H9 (cell line): ENCODE data around the gene MTMR12. TPM values are rescaled to one million over a fixed set of nuclear protein-coding genes. Genes with fewer than 3 reads are reported as not detected.
A peak's percentile ranks its signal among the peaks of the same experiment; 100 is the strongest.

Source experiments
- DNase-seq: peaks from one replicate; pipeline ENCODE4 v3.0.0-alpha.2; 2017
- H2AFZ ChIP-seq: one replicate; pipeline ENCODE4 v1.6.1; 2013; ENCODE audit warnings: mild to moderate bottlenecking, low read length, control low read depth, moderate library complexity
- H2AK5ac ChIP-seq: 2 replicates; pipeline ENCODE4 v1.6.1; 2013; ENCODE audit warnings: low read length, control low read depth, mixed read lengths; ENCODE audit not compliant: insufficient read length
- H2BK120ac ChIP-seq: one replicate; pipeline ENCODE4 v1.6.1; 2013; ENCODE audit warnings: low read depth, mild to moderate bottlenecking, low read length, control low read depth, inconsistent platforms; ENCODE audit not compliant: poor library complexity, severe bottlenecking
- H2BK12ac ChIP-seq: 2 replicates; pipeline ENCODE4 v1.6.1; 2013; ENCODE audit warnings: low read length, control low read depth, mixed read lengths, low read depth; ENCODE audit not compliant: insufficient read length
- H2BK15ac ChIP-seq: 2 replicates; pipeline ENCODE4 v1.6.1; 2013; ENCODE audit warnings: low read depth, low read length, control low read depth
- H2BK20ac ChIP-seq: one replicate; pipeline ENCODE4 v1.6.1; 2013; ENCODE audit warnings: low read depth, mild to moderate bottlenecking, low read length, control low read depth, inconsistent platforms; ENCODE audit not compliant: poor library complexity, severe bottlenecking
- H2BK5ac ChIP-seq: 2 replicates; pipeline ENCODE4 v1.6.1; 2013; ENCODE audit warnings: low read length, control low read depth, mixed read lengths; ENCODE audit not compliant: insufficient read length
- H3K14ac ChIP-seq: 2 replicates; pipeline ENCODE4 v1.6.1; 2013; ENCODE audit warnings: low read length, control low read depth; ENCODE audit not compliant: insufficient read depth
- H3K18ac ChIP-seq: 2 replicates; pipeline ENCODE4 v1.6.1; 2013; ENCODE audit warnings: low read depth, mild to moderate bottlenecking, mixed read lengths, low read length, control low read depth; ENCODE audit not compliant: insufficient read length
- H3K23ac ChIP-seq: 2 replicates; pipeline ENCODE4 v1.6.1; 2013; ENCODE audit warnings: low read length, control low read depth, mixed read lengths, low read depth; ENCODE audit not compliant: insufficient read length
- H3K23me2 ChIP-seq: 2 replicates; pipeline ENCODE4 v1.6.1; 2013; ENCODE audit warnings: low read depth, mild to moderate bottlenecking, mixed read lengths, low read length, control low read depth; ENCODE audit not compliant: insufficient read length, poor library complexity, severe bottlenecking
- H3K27ac ChIP-seq: 2 replicates; pipeline ENCODE4 v1.5.1; 2013; ENCODE audit warnings: low read length, control low read depth, mixed read lengths, low read depth; ENCODE audit not compliant: insufficient read length
- H3K27me3 ChIP-seq: 2 replicates; pipeline ENCODE4 v1.6.1; 2013; ENCODE audit warnings: low read length, control low read depth, inconsistent platforms; ENCODE audit not compliant: insufficient read depth
- H3K4ac ChIP-seq: 2 replicates; pipeline ENCODE4 v1.6.1; 2013; ENCODE audit warnings: low read depth, mild to moderate bottlenecking, control low read depth, inconsistent platforms, low read length, moderate library complexity
- H3K4me1 ChIP-seq: 2 replicates; pipeline ENCODE4 v1.6.1; 2013; ENCODE audit warnings: low read length, control low read depth, inconsistent platforms; ENCODE audit not compliant: insufficient read depth
- H3K4me2 ChIP-seq: 2 replicates; pipeline ENCODE4 v1.6.1; 2013; ENCODE audit warnings: low read length, control low read depth, mixed read lengths; ENCODE audit not compliant: insufficient read length, insufficient read depth
- H3K56ac ChIP-seq: 2 replicates; pipeline ENCODE4 v1.6.1; 2013; ENCODE audit warnings: low read depth, mild to moderate bottlenecking, mixed read lengths, low read length, control low read depth; ENCODE audit not compliant: insufficient read length
- H3K79me1 ChIP-seq: 2 replicates; pipeline ENCODE4 v1.6.1; 2013; ENCODE audit warnings: low read depth, mild to moderate bottlenecking, moderate library complexity, low read length, control low read depth, inconsistent platforms; ENCODE audit not compliant: insufficient read depth, poor library complexity, severe bottlenecking
- H3K79me2 ChIP-seq: 2 replicates; pipeline ENCODE4 v1.6.1; 2013; ENCODE audit warnings: low read length, control low read depth, inconsistent platforms; ENCODE audit not compliant: insufficient read depth
- H3K9ac ChIP-seq: 2 replicates; pipeline ENCODE4 v1.6.1; 2013; ENCODE audit warnings: low read length, control low read depth, mixed read lengths; ENCODE audit not compliant: insufficient read length; ENCODE audit errors: extremely low read depth
- H3K9me3 ChIP-seq: one replicate; pipeline ENCODE4 v1.6.1; 2013; ENCODE audit warnings: low read depth, low read length, inconsistent platforms; ENCODE audit not compliant: control insufficient read depth
- H3T11ph ChIP-seq: one replicate; pipeline ENCODE4 v1.6.1; 2013; ENCODE audit warnings: mild to moderate bottlenecking, low read length, control low read depth, inconsistent platforms
- H4K20me1 ChIP-seq: one replicate; pipeline ENCODE4 v1.6.1; 2013; ENCODE audit not compliant: control insufficient read depth, insufficient read length, insufficient read depth
- H4K5ac ChIP-seq: 2 replicates; pipeline ENCODE4 v1.6.1; 2013; ENCODE audit warnings: low read depth, mild to moderate bottlenecking, mixed read lengths, low read length, control low read depth; ENCODE audit not compliant: insufficient read length
- H4K8ac ChIP-seq: replicated peaks from 2 replicates; pipeline ENCODE4 v1.6.1; 2013; ENCODE audit warnings: low read length, control low read depth, mixed read lengths, low read depth; ENCODE audit not compliant: insufficient read length
- H4K91ac ChIP-seq: 2 replicates; pipeline ENCODE4 v1.6.1; 2013; ENCODE audit warnings: low read depth, mild to moderate bottlenecking, moderate library complexity, mixed read lengths, low read length, control low read depth; ENCODE audit not compliant: insufficient read length
- H3K27ac Mint-ChIP-seq, 3 experiments: 2 replicates in 2 of 3; 3 replicates in 1 of 3; pipeline ENCODE4 v1.8.0; 2020 to 2021; ENCODE audit warnings: mixed read lengths in 3 of 3, mild to moderate bottlenecking in 1 of 3, moderate library complexity in 1 of 3
- H3K27me3 Mint-ChIP-seq: 2 replicates; pipeline ENCODE4 v1.8.0; 2021; ENCODE audit warnings: low read depth, mild to moderate bottlenecking, moderate library complexity, mixed read lengths
- H3K36me3 Mint-ChIP-seq, 3 experiments: 2 replicates in 2 of 3; 3 replicates in 1 of 3; pipeline ENCODE4 v1.8.0; 2020 to 2021; ENCODE audit warnings: low read depth in 3 of 3, mixed read lengths in 3 of 3; ENCODE audit not compliant: insufficient read depth in 1 of 3
- H3K4me1 Mint-ChIP-seq, 2 experiments: 2 replicates each; pipeline ENCODE4 v1.8.0; 2020; ENCODE audit warnings: mixed read lengths in 2 of 2
- H3K4me3 Mint-ChIP-seq, 2 experiments: 2 replicates in 1 of 2; 3 replicates in 1 of 2; pipeline ENCODE4 v1.8.0; 2020 to 2021; ENCODE audit warnings: mild to moderate bottlenecking in 2 of 2, mixed read lengths in 2 of 2, moderate library complexity in 1 of 2
- H3K9me3 Mint-ChIP-seq, 2 experiments: 2 replicates in 1 of 2; 3 replicates in 1 of 2; pipeline ENCODE4 v1.8.0; 2020; ENCODE audit warnings: mild to moderate bottlenecking in 2 of 2, mixed read lengths in 2 of 2, moderate library complexity in 1 of 2
- WGBS: extraction: QIAGEN DNeasy Blood & Tissue Kit; methylation state at CpG from one replicate; pipeline ENCODE4 v1.1.7; 2013; ENCODE audit warnings: missing lambda C conversion rate, low lambda C conversion rate, mixed read lengths; ENCODE audit not compliant: insufficient read length; ENCODE audit errors: extremely low coverage; 5-methylcytosine and 5-hydroxymethylcytosine counted together
- total RNA-seq: library from RNA; stranded (reverse); gene quantifications from 2 replicates; pipeline ENCODE4 v1.2.1, GENCODE V29; 2021
- TF ChIP-seq, protein P1 (sequence below): fragments of 200-600 bp; sonication (generic); conservative IDR thresholded peaks from 3 replicates; pipeline ENCODE4 v1.8.0; 2021; ENCODE audit warnings: antibody characterized with exemption, mild to moderate bottlenecking

The MTMR12 gene
- total RNA-seq, 1 experiment from 2014 or later: 39.3 TPM

DNA sequence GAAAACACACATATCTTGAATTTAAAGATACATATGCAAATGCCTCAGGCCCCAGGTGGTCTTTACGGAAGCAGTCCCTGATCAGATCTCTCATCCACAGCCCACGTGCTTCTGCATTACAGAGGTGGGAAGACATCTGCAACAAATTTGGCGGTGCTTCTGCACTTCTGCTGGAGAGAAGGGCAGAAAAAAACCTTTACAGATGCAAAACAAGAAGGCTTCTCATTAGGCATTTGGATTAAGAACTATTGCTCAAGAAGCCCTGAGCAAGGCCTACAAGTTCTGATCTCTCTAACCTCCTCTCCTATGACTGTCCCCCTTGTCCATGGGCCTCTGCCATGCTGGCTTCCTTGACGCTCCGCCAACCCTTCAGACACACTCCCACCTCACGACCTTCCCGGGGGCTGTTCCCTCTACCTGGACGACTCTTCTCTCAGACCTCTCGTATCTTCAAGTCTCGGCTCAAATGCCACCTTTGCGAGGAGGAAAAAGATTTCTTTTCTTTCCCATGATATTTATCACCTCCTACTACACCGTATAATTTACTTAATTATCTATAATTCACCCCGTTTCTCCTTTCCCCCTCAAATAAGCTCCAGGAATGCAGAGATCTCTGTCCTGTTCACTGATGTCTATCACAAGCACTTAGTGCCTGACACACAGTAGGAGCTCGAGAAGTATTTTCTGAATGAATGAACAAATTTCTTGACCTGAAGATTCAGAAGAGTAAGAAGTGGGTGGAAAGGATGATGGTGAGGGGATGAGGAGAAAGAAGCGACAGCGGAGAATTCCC lies 1.1 kb downstream of the MTMR12 start:
- H2BK5ac ChIP-seq: no peak overlapping the region
- H3K9me3 Mint-ChIP-seq: no peaks in the 10 kb centered on the region
- no peak overlapping the region for H2AK5ac ChIP-seq
- no peak for DNase-seq
- no peaks in the 10 kb centered on the region for H4K20me1 ChIP-seq
- H2AFZ ChIP-seq: no peak overlapping the region
- no peak overlapping the region for H4K8ac ChIP-seq
- H3K27me3 ChIP-seq: no peaks in the 10 kb centered on the region
- H3K14ac ChIP-seq: no peak overlapping the region
- peaks cover 23% of the 10 kb centered on the region; the same call in 1 of the 2 replicates for H3K79me2 ChIP-seq
- H3K9ac ChIP-seq: peak overlapping the region; percentile 78
- no peak overlapping the region for H2BK120ac ChIP-seq
- H3K36me3 Mint-ChIP-seq: peaks cover 11 to 28% (median 12%) of the 10 kb centered on the region in 3 experiments
- H3K18ac ChIP-seq: no peak overlapping the region
- H3K79me1 ChIP-seq: peaks cover 5% of the 10 kb centered on the region
- peak overlapping the region; percentile 38 to 52 (median 49); a peak in 6 of 7 replicates for H3K27ac Mint-ChIP-seq
- H3K27ac ChIP-seq: no peak overlapping the region
- H4K91ac ChIP-seq: no peak overlapping the region
- TF ChIP-seq, protein P1, sequence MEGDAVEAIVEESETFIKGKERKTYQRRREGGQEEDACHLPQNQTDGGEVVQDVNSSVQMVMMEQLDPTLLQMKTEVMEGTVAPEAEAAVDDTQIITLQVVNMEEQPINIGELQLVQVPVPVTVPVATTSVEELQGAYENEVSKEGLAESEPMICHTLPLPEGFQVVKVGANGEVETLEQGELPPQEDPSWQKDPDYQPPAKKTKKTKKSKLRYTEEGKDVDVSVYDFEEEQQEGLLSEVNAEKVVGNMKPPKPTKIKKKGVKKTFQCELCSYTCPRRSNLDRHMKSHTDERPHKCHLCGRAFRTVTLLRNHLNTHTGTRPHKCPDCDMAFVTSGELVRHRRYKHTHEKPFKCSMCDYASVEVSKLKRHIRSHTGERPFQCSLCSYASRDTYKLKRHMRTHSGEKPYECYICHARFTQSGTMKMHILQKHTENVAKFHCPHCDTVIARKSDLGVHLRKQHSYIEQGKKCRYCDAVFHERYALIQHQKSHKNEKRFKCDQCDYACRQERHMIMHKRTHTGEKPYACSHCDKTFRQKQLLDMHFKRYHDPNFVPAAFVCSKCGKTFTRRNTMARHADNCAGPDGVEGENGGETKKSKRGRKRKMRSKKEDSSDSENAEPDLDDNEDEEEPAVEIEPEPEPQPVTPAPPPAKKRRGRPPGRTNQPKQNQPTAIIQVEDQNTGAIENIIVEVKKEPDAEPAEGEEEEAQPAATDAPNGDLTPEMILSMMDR: no peak
- H3K23me2 ChIP-seq: peaks cover 8% of the 10 kb centered on the region
- H3K9me3 ChIP-seq: no peaks in the 10 kb centered on the region
- H3K4ac ChIP-seq: no peak overlapping the region
- H2BK12ac ChIP-seq: no peak overlapping the region
- H3K4me2 ChIP-seq: peak overlapping the region; percentile 93
- peaks cover 3% of the 10 kb centered on the region; the same call in 1 of the 2 replicates for H3K4me1 ChIP-seq
- no peak overlapping the region for H4K5ac ChIP-seq
- no peaks in the 10 kb centered on the region for H3K27me3 Mint-ChIP-seq
- H3K4me3 Mint-ChIP-seq: peak overlapping the region; percentile 76 to 93
- 100% methylated on average over 2 of the region's 16 CpGs for WGBS
- no peak overlapping the region for H3T11ph ChIP-seq
- H2BK20ac ChIP-seq: no peak overlapping the region
- no peak overlapping the region for H3K23ac ChIP-seq
- H2BK15ac ChIP-seq: no peak overlapping the region
- H3K4me1 Mint-ChIP-seq: peaks cover 19 to 20% of the 10 kb centered on the region in 2 experiments
- no peak overlapping the region for H3K56ac ChIP-seq
